ENCODE results near the gene HEBP1.

Gene HEBP1

DNA sequence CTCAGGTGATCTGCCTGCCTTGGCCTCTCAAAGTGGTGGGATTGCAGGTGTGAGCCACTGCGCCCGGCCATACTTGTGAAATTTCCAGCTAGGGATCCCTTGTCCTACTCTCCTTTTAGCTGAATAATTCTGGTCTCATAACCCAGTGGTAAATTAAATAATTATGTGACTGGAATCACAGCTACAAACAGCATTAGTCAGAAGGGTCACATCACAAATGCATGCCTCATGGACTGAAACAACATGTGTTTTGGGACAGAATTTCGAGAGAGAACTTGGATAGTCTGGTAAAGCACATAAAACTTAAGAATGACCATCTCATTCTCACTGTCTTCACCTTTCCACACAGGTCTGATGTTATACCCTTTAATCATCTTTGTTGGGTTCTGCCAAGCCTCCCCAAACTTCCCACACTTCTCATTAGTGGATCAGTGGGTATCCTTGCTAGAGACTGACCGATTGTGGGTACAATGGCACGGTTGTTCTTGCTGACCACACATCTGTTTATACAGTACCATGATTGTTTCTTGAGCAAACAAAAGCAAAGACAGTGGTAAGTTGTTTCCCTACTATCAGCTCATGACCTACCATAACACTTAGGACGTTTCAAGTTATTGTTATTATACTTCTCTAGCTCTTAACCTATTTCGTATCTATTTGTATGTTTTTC lies 53.2 kb downstream of the HEBP1 start:
- no peak for DNase-seq

GRCh38 chr12:12945591-12945990 lies 54.5 kb downstream of the HEBP1 start:
- DNase-seq, result no peak

GRCh38 chr12:12943586-12944260 lies 56.3 kb downstream of the HEBP1 start:
- DNase-seq, result no peak

GRCh38 chr12:12941450-12942350 lies 58.4 kb downstream of the HEBP1 start:
- DNase-seq, result no peak

DNA sequence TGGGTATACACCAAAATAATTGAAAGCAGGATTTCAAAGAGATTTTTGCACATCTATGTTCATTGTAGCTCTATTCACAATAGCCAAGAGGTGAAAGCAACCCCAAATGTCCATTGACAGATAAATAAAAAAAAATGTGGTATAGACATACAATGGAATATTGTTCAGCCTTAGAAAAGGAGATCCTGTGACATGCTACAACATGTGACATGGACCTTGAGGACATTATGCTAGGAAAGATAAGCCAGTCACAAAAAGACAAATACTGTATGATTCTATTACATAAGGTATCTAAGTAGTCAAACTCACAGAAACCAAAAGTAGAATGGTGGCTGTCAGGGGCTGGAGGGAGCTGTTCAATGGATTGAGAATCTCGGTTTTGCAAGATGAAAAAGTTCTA lies 60.2 kb downstream of the HEBP1 start:
- no peak for DNase-seq

GRCh38 chr12:12938541-12938940 lies 61.5 kb downstream of the HEBP1 start:
- DNase-seq, result no peak

DNA sequence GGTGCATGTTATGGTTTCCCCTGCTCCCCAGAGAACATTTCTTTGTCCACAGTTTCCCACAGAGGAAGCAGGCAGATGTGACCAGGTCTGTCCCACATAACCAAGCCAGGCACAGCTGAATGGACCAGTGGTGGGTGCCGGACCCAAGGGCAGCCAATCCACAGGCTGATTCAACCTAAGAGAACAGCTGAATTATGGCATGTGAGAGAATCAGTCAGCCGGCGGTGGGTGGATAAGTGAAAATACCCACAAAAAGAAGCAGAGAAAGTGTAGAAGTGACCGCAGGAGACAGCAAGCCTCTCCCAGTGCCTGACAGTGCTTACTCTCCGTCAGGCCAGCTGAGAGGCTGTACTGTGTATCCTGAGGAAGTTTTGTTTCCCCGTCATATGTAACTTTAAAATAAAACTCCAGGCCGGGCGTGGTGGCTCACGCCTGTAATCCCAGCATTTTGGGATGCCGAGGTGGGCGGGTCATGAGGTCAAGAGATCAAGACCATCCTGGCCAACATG lies 63.0 kb downstream of the HEBP1 start:
- no peak for DNase-seq

DNA sequence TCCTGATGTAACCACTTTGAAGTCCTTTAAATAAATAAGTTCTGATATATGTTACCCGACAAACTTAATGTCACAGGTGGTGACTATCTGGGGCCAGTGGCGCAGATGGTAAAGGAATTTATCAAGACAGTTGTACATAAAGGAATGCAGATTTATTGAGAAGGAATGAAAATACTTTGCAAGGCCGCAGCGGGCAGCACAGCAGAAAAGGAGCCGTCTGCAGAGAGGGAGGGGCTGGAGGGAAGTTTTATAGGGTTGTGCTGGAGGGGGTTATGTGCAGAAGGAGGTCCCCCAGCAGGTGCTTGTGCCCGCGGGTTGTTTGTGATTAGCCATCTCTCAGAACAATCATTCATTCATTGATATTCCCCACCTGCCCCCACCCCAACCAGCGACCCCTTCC lies 65.5 kb downstream of the HEBP1 start:
- no peak for DNase-seq

GRCh38 chr12:12933742-12934141 lies 66.3 kb downstream of the HEBP1 start:
- DNase-seq, result no peak

DNA sequence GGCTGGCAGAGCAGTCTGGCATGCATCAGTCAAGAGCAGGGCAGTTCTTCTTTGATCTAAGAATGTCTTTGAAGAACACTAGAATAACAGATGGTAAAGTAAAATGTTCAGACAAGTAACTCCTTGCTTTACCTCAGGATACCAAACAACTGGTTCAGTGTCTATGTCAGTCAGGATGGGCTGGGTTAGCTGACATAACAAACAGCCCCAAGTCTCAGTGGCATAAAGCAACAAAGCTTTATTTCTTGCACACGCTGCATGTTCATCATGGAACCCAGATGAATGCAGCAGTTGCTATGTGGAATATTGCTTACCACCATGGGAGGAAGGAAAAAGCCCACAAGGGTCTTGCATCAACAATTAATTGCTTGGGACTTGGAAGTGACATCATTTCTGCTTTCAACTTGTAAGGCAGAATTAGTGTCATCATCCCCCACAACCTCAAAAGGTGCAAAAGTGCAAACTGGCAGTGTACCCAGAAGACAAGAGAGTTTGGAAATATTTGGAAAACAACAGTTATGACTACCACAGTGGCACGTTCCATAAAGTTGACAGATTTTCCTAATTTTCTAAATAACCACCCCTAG lies 69.3 kb downstream of the HEBP1 start:
- DNase-seq, result no peak

DNA sequence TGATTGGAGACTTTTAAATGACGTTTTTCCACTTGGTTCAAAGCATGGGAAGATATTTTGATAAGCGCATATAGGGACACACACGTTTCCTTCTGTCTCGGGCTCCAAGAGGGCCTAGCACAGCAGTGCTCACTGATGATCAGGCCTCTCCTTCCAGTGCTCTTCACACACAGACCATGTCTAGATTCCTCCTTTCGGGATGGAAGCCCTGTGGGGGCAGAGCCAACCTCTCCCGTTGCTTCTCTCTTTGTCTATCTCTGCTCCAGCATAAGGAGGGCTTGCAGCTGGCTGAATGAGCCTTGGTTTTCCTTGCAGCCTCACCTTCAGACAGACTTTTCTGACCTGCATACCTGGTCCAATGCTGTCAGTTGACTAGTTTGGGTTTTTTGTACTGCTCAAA lies 70.4 kb downstream of the HEBP1 start:
- DNase-seq, result no peak

- no peak for DNase-seq
Measured at GRCh38 chr12:12927211-12928079, 72.6 kb downstream of the HEBP1 start.

GRCh38 chr12:12926571-12927071 lies 73.4 kb downstream of the HEBP1 start:
- no peak for DNase-seq

DNA sequence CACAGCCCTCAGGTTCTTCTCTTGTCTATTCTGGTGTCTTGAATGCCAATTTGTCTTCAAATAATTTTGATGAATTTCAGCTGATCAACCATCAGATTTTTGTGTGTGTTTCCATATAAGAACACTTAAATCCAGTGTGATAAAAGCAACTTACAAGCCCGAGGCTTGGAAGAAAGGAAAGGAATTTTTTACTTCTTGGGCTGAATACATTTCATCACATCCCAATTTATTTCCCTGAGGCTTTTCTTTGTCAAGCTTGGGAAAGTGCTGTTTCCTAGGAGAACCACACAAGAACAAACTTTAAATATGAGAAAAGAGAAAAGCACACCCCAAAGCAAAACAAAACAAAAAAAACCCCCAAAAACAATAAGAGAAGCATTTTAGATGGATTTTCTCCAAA lies 74.7 kb downstream of the HEBP1 start:
- no peak for DNase-seq
